Nephron progenitor cell (in vitro differentiated cells): ENCODE data around the gene GNAS.
A peak's percentile ranks its signal among the peaks of the same experiment; 100 is the strongest.

ENCODE experiments used
- DNase-seq: peaks from one replicate; pipeline ENCODE4 v3.0.0; 2021
- H3K27ac Mint-ChIP-seq: 2 replicates; pipeline ENCODE4 v1.8.0; 2021; ENCODE audit warnings: mild to moderate bottlenecking, moderate library complexity, mixed read lengths
- H3K27me3 Mint-ChIP-seq: 2 replicates; pipeline ENCODE4 v1.8.0; 2021; ENCODE audit warnings: mild to moderate bottlenecking, low read depth, mixed read lengths; ENCODE audit not compliant: poor library complexity
- H3K36me3 Mint-ChIP-seq: 2 replicates; pipeline ENCODE4 v1.8.0; 2021; ENCODE audit warnings: low read depth, mixed read lengths
- H3K4me1 Mint-ChIP-seq: 2 replicates; pipeline ENCODE4 v1.8.0; 2021; ENCODE audit warnings: mixed read lengths
- H3K4me3 Mint-ChIP-seq: 2 replicates; pipeline ENCODE4 v1.8.0; 2021; ENCODE audit warnings: mild to moderate bottlenecking, moderate library complexity, mixed read lengths
- H3K9me3 Mint-ChIP-seq: 2 replicates; pipeline ENCODE4 v1.8.0; 2021; ENCODE audit warnings: mild to moderate bottlenecking, moderate library complexity, mixed read lengths
- CTCF ChIP-seq: fragments of 200-600 bp; sonication (generic); IDR thresholded peaks from 2 replicates; pipeline ENCODE4 v1.5.0; 2021; ENCODE audit warnings: antibody characterized with exemption

GNAS gene

GRCh38 chr20:58870293-58871014, 17.9 kb downstream of the GNAS start:
- Mint-ChIP-seq H3K4me1 (peaks cover 65% of the 10 kb centered on the region), H3K4me3 (peak overlapping the region; percentile 57), H3K27ac (peak overlapping the region; percentile 91), H3K36me3 (peaks cover 4% of the 10 kb centered on the region), H3K9me3 (peaks cover 9% of the 10 kb centered on the region), H3K27me3 (peaks cover 3% of the 10 kb centered on the region)
- DNase-seq, result peak; percentile 81
- TF ChIP-seq CTCF, result peak; percentile 85

DNA sequence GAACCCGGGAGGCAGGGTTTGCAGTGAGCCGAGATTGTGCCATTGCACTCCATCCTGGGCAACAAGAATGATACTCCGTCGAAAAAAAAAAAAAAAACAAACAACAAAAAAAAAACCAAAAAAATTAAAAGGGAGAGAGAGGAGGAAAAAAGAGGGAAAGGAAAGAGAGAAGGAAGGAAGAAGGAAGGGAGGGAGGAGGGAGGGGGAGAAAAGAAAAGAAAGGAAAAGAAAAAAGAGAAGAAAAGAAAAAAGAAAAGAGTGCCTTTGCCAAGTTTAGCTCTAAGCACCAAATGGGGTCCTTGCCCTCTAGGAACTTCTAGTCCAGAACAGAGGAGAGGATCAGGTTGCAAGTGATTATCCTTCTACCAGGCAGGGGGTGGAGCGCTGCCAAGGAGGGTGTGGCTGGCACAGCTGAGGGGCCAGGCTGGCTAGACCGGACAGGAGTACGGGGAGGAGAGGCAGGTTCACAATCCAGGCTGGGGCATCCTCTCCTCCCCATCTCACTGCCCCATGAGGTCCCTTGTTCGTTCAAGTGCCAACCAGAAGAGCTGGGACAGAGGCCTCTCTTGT, 19.1 kb downstream of the GNAS start:
- peaks cover 9% of the 10 kb centered on the region for H3K9me3 Mint-ChIP-seq
- TF ChIP-seq CTCF, result no peak
- H3K36me3 Mint-ChIP-seq, result peaks cover 4% of the 10 kb centered on the region
- H3K27ac Mint-ChIP-seq, result no peak overlapping the region
- no peak overlapping the region for H3K4me3 Mint-ChIP-seq
- H3K4me1 Mint-ChIP-seq, result peaks cover 62% of the 10 kb centered on the region
- no peak for DNase-seq
- peaks cover 6% of the 10 kb centered on the region for H3K27me3 Mint-ChIP-seq

GRCh38 chr20:58874469-58874868, 22.0 kb downstream of the GNAS start:
- no peak for TF ChIP-seq CTCF
- DNase-seq, result no peak
- Mint-ChIP-seq H3K36me3 (peaks cover 4% of the 10 kb centered on the region), H3K9me3 (peaks cover 9% of the 10 kb centered on the region), H3K27ac (no peak overlapping the region), H3K27me3 (peaks cover 6% of the 10 kb centered on the region), H3K4me1 (peaks cover 64% of the 10 kb centered on the region), H3K4me3 (no peak overlapping the region)

GRCh38 chr20:58875111-58875510, 22.6 kb downstream of the GNAS start:
- Mint-ChIP-seq H3K27ac (no peak overlapping the region), H3K4me3 (no peak overlapping the region), H3K36me3 (peaks cover 4% of the 10 kb centered on the region), H3K9me3 (peaks cover 9% of the 10 kb centered on the region), H3K27me3 (peaks cover 9% of the 10 kb centered on the region), H3K4me1 (peaks cover 64% of the 10 kb centered on the region)
- no peak for DNase-seq
- no peak for TF ChIP-seq CTCF

- peaks cover 4% of the 10 kb centered on the region for H3K36me3 Mint-ChIP-seq
- no peak for TF ChIP-seq CTCF
- peaks cover 64% of the 10 kb centered on the region for H3K4me1 Mint-ChIP-seq
- DNase-seq, result no peak
- H3K4me3 Mint-ChIP-seq, result no peak overlapping the region
- H3K27ac Mint-ChIP-seq, result no peak overlapping the region
- peaks cover 9% of the 10 kb centered on the region for H3K9me3 Mint-ChIP-seq
- H3K27me3 Mint-ChIP-seq, result peaks cover 9% of the 10 kb centered on the region
These were observed 23.1 kb downstream of the GNAS start for GRCh38 chr20:58875541-58876134.
